Type B pancreatic cell (in vitro differentiated cells): ENCODE measurements around the gene CELF4. TPM values are rescaled to one million over a fixed set of nuclear protein-coding genes. Genes with fewer than 3 reads are reported as not detected.

Experiments used
- DNase-seq: peaks from one replicate; pipeline ENCODE4 v3.0.0; 2021; ENCODE audit warnings: mixed read lengths; ENCODE audit not compliant: unreplicated experiment; ENCODE audit errors: extremely low spot score
- H3K27ac Mint-ChIP-seq: 2 replicates; pipeline ENCODE4 v1.8.0; 2021; ENCODE audit warnings: mild to moderate bottlenecking, mixed read lengths
- H3K27me3 Mint-ChIP-seq: 2 replicates; pipeline ENCODE4 v1.8.0; 2021; ENCODE audit warnings: mixed read lengths
- H3K36me3 Mint-ChIP-seq: 2 replicates; pipeline ENCODE4 v1.8.0; 2021; ENCODE audit warnings: mixed read lengths
- H3K4me1 Mint-ChIP-seq: one replicate; pipeline ENCODE4 v1.8.0; 2021; ENCODE audit warnings: mixed read lengths; ENCODE audit not compliant: unreplicated experiment
- H3K4me3 Mint-ChIP-seq: 2 replicates; pipeline ENCODE4 v1.8.0; 2021; ENCODE audit warnings: mild to moderate bottlenecking, mixed read lengths
- H3K9me3 Mint-ChIP-seq: 2 replicates; pipeline ENCODE4 v1.8.0; 2021; ENCODE audit warnings: mixed read lengths
- CTCF ChIP-seq: fragments of 200-600 bp; sonication (generic); conservative IDR thresholded peaks from 2 replicates; pipeline ENCODE4 v1.5.0; 2021; ENCODE audit warnings: antibody characterized with exemption, mild to moderate bottlenecking
- total RNA-seq: library from RNA; stranded (reverse); gene quantifications from 2 replicates; pipeline ENCODE4 v1.2.1, GENCODE V29; 2021; ENCODE audit warnings: low replicate concordance

The CELF4 gene
- total RNA-seq, 1 donor from 2014 or later: 9.2 TPM

GRCh38 chr18:37225279-37225678, 340.3 kb downstream of the CELF4 start:
- Mint-ChIP-seq H3K27ac (no peak overlapping the region), H3K4me1 (no peaks in the 10 kb centered on the region), H3K4me3 (no peak overlapping the region), H3K9me3 (no peaks in the 10 kb centered on the region), H3K27me3 (no peaks in the 10 kb centered on the region), H3K36me3 (peaks cover 4% of the 10 kb centered on the region)
- no peak for TF ChIP-seq CTCF
- DNase-seq: no peak

DNA sequence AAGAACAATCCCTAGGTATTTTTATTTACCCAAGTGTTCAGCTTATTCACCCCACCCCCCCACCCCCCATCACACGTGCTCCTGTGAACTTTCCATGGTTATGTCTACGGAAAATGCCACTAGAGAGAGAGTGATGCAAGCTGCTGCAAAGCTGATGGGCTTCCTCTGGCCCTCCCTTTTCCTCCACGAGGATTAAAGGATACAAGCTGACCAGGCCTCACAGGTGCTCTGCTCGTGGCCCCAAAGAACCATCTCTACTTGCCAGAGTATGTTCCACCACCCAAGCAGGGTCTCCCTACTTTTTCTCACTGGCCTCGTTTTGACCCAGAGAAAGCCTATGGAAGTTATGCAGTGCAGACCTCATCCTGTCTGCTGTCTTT, 342.6 kb downstream of the CELF4 start:
- no peaks in the 10 kb centered on the region for H3K9me3 Mint-ChIP-seq
- no peaks in the 10 kb centered on the region for H3K36me3 Mint-ChIP-seq

GRCh38 chr18:37222354-37222998, 343.1 kb downstream of the CELF4 start:
- H3K27me3 Mint-ChIP-seq: no peaks in the 10 kb centered on the region

More for the DNA sequence above, 342.6 kb downstream of the CELF4 start:
- no peak for DNase-seq
- Mint-ChIP-seq H3K4me1 (no peaks in the 10 kb centered on the region), H3K4me3 (no peak overlapping the region), H3K27ac (no peak overlapping the region), H3K27me3 (no peaks in the 10 kb centered on the region)
- no peak for TF ChIP-seq CTCF

GRCh38 chr18:37219257-37219656, 346.3 kb downstream of the CELF4 start:
- no peaks in the 10 kb centered on the region for H3K4me1 Mint-ChIP-seq
- no peak for TF ChIP-seq CTCF
- no peaks in the 10 kb centered on the region for H3K9me3 Mint-ChIP-seq
- no peaks in the 10 kb centered on the region for H3K27me3 Mint-ChIP-seq
- no peak overlapping the region for H3K4me3 Mint-ChIP-seq
- H3K27ac Mint-ChIP-seq: no peak overlapping the region
- DNase-seq: no peak
- no peaks in the 10 kb centered on the region for H3K36me3 Mint-ChIP-seq

More at GRCh38 chr18:37222354-37222998, 343.1 kb downstream of the CELF4 start:
- H3K27ac Mint-ChIP-seq: no peak overlapping the region
- DNase-seq: no peak
- no peak overlapping the region for H3K4me3 Mint-ChIP-seq
- no peaks in the 10 kb centered on the region for H3K9me3 Mint-ChIP-seq
- TF ChIP-seq CTCF: no peak
- no peaks in the 10 kb centered on the region for H3K4me1 Mint-ChIP-seq
- no peaks in the 10 kb centered on the region for H3K36me3 Mint-ChIP-seq

DNA sequence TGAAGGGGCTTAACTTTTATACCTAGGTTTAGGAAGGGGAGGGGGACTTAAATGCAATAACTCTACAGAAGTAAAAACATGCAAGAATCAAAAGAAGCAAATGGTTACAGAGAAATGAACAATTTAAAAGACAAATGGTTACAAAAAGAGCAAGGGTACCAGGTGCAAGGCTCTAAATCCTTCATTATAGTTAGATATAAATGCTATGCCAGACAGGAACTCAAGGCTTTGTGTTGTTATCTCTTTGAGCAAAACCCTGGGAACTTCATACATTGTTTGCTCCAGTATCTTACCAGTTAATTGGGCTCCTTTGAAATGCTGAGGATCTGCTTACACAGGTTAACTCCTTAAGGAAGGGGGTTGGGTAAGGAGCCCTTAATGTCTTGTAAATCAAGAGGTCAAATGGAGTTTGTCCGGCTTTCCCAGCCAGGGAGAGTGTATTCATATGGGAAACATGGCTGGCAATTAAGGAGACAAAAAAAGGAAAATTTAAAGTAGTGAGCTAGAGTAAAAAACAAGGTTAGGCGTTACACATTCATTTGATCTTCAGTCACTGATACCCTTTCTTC, 347.5 kb downstream of the CELF4 start:
- TF ChIP-seq CTCF: no peak
- no peak for DNase-seq
- no peak overlapping the region for H3K4me3 Mint-ChIP-seq
- no peaks in the 10 kb centered on the region for H3K36me3 Mint-ChIP-seq
- H3K27me3 Mint-ChIP-seq: no peaks in the 10 kb centered on the region
- H3K4me1 Mint-ChIP-seq: no peaks in the 10 kb centered on the region
- H3K27ac Mint-ChIP-seq: no peak overlapping the region
- H3K9me3 Mint-ChIP-seq: no peaks in the 10 kb centered on the region
